ENCODE measurements around the gene OR51A7.
"Not testable (repeated sequence)": the region's sequence is repeated elsewhere in the genome, so short reads cannot be mapped to it uniquely, and the experiment has no call there.

The OR51A7 gene, protein sequence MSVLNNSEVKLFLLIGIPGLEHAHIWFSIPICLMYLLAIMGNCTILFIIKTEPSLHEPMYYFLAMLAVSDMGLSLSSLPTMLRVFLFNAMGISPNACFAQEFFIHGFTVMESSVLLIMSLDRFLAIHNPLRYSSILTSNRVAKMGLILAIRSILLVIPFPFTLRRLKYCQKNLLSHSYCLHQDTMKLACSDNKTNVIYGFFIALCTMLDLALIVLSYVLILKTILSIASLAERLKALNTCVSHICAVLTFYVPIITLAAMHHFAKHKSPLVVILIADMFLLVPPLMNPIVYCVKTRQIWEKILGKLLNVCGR

DNA sequence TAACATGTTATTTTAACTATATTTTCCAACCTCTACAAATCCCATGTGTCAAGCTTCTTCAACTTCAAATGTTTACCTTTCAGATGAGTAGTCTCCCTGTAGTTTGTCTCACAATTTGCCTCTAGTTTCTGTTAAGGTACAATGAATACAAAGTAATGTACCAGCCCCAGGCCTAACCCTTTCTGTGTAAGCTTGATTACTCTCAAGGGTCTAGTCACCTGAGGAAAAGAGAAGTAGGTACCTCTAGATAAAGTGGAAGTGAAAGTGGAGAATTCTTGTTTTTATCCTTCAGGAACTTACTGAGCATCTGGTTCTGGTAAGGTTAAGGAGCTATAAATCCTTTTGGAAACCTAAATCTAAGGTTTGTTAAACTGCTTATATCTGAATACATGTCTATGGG is at the start of gene OR51A7:
Gene OR51A7, plus strand, starts transcription at position 300 of the 400 bp plus-strand sequence. CDS start 3,587 bp downstream, outside the sequence.
- no peak for DNase-seq

DNA sequence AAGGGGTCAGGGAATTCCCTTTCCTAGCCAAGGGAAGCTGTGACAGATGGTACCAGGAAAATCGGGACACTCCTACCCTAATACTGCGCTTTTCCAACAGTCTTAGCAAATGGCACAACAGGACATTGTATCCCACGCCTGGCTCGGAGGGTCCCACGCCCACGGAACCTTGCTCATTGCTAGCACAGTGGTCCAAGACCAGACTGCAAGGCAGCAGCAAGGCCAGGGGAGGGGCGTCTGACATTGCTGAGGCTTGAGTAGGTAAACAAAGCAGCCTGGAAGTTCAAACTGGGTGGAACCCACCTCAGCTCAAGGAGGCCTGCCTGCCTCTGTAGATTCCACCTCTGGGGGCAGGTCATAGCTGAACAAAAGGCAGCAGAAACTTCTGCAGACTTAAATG is 49.3 kb upstream of the OR51A7 start:
- DNase-seq: not testable (repeated sequence)

- DNase-seq: no peak
These were observed 40.9 kb upstream of the OR51A7 start for GRCh38 chr11:4862447-4863236.

- DNase-seq: no peak
These were observed 39.7 kb upstream of the OR51A7 start for GRCh38 chr11:4863876-4864275.

- peak; percentile 13 for DNase-seq
These were observed 37.7 kb upstream of the OR51A7 start for GRCh38 chr11:4865855-4866254.

- DNase-seq: no peak
These were observed 22.4 kb upstream of the OR51A7 start for GRCh38 chr11:4881188-4881587.

- DNase-seq: no peak
These were observed 21.6 kb upstream of the OR51A7 start, which contains the start of gene OR51T1 for GRCh38 chr11:4881860-4882500. Gene OR51T1 (plus strand): TSS chr11:4881900. CDS start chr11:4881900, 0 bp downstream.

GRCh38 chr11:4882543-4882942 is 21.0 kb upstream of the OR51A7 start:
- no peak for DNase-seq

DNA sequence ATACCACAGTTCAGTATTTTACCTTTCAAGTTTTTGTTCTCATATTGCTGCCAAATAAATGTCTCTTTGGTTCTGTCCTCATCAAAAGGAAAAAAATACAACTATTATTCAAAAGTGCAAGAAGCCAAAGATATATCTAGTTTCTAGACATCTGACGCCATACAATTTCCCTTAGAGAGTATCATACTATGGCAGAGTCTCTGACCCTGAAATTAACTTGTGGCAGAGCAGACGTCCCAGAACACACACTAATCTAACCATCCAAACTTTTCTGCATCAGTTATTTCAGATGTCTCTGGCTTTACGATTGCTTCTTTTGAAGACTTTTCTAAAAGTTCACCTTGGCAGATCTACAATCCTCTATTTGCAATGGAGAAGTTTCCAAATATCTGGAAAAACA is 19.2 kb upstream of the OR51A7 start:
- DNase-seq: peak; percentile 27

DNA sequence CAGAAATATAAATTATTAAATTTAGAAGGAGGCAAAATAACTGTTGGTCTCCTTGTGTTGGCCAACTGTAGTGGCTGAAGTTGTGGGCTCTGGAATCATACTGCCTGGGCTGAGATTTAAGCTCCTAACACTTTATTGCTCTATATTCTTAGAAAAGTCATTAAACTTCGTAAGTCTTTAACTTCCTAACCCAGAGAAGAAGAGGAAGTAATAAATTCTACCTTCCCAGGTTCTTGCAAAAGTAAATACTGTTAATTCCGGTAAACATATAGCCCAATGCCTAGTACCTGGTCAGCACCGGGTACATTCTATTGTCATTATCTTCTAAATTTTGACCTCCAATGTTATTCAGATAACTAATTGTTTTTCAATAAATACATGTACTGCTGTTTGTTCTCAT is 17.4 kb upstream of the OR51A7 start:
- DNase-seq: no peak

- DNase-seq: no peak
These were observed 16.0 kb upstream of the OR51A7 start for GRCh38 chr11:4887591-4887990.

GRCh38 chr11:4890279-4890678 is 13.3 kb upstream of the OR51A7 start:
- DNase-seq: no peak

DNA sequence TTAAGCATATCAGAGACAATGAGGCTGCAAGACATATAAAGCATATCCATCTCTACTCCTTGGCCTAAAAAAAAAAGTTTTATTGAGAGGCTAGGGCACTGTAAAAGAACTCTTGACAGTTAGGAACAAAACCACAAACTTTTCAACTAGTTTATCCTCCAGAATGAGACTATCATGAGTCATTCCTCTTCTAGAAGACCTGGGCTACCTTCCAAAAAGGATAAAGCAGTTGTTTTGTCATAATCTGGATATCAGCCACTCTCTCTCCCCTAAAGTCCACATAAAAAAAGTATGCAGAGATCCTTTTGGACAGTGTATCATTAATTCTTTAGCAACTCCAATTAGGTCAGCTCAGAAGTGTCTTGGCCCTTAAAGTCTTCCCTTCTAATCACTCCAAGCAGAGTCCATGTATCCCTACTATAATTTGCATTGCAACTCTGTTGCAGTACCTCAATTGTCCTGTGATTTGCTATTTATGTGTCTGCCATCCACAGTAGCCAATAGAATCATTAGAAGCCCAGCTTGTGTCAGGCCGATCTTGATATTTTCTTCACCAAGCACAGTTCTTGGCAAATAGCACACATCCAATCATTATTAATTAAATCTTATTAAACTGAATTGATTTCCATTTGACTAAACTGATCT is 11.5 kb upstream of the OR51A7 start:
- no peak for DNase-seq

- DNase-seq: no peak
These were observed 13.0 kb downstream of the OR51A7 start for GRCh38 chr11:4916581-4916980.

GRCh38 chr11:4919250-4919649 is 15.7 kb downstream of the OR51A7 start, which contains the start of gene OR51G2:
Gene OR51G2 (minus strand): TSS chr11:4919350. CDS start chr11:4915663, 3,687 bp downstream.
- DNase-seq: no peak

GRCh38 chr11:4921796-4922195 is 18.2 kb downstream of the OR51A7 start:
- no peak for DNase-seq

DNA sequence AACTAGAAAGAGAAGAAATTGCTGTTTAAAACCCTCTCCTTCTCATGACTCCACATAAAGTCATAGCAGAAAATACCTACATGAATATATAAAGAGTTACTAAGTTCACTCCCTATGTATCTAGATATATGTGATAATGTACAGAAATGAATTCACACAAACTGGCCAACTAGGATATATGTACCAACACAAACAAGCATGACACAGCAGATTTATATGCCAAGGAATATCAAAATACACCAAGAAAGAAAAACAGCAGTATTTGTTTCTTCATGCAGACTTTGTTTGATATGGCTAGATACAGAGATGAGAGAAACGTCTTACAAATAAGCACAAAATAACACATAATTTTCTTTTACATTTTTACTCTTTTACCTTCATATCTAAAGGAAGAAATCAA is 18.7 kb downstream of the OR51A7 start:
- no peak for DNase-seq

GRCh38 chr11:4924239-4924638 is 20.7 kb downstream of the OR51A7 start, which contains the start of gene OR51G1:
Gene OR51G1 (minus strand): TSS chr11:4924339. CDS start chr11:4924339, 0 bp downstream.
- DNase-seq: no peak

DNA sequence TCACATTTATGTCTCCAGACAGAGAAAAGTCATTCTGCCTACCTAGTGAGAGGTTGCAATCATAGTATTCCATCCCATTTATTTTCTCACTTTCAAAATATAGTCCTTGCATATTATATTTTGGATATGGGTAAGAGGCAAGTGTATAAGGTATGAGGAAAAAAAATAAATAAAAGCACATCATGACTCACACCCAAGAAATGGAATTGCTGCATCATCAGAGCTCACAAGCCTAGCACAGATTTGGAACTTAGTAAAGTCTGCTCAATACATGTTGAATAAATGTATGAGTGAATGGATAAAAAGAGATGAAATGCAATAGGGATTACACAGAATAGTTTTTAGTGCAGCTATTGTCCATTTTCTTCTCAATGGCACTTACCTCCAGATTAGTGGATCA is 23.0 kb downstream of the OR51A7 start:
- DNase-seq: no peak

DNA sequence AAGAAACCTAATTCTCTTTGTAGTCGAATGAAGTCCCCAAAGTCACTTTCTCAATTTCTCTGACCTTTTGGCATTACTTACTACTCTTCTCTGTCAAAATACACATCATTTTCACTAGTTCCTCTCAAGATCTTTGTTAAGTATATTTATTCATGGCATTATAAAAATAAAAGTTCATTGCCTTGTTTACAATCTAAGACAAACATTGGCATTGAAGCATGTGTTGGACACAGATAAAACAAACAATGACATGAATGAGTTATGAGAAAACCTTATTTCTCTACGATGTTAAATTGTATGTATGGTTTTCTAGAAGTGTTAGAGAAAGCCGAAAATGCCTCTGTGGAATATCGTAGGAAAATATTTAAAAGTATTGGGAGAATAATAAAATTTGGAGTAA is 29.2 kb downstream of the OR51A7 start:
- DNase-seq: no peak

DNA sequence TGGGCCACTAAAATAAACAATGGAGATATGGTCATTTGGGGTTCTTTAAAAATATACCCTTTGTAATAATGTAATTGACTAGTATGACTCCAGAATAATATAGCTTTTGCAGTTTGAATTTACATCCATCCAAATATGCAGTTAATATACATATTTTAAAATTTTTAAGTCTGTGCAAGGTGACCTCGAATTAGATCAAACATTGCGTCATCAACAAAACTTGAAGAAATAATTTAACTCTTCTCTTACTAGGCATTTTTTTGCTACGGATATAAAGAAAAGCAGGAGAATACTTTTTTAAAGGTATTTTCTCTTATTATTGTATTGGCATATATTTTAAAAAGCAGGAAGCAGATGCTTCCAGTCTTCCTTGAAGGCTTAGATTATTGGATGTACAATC is 33.2 kb downstream of the OR51A7 start:
- DNase-seq: no peak

DNA sequence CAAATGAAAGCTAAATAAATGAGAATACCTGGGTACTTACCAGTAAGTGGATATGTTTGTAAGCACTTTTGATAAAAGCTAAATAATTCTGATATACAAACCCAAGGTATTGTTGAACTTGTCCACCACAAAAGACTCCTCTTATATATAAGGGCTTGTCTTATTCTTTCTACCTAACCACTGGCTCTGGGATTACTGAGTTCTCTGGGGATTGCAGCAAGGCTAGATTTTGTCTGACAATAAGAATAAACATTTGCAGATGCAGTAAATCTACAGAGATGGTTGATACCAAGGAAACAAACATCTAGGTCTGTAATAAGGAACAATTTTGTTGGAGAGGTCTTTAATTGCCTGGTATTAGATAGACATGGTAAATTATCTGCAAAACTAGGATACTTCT is 43.9 kb downstream of the OR51A7 start, which contains the start of gene OR51A4:
Gene OR51A4, minus strand, starts transcription at position 101 of the 400 bp plus-strand sequence. CDS start 505 bp downstream, outside the sequence.
- DNase-seq: no peak

- not testable (repeated sequence) for DNase-seq
These were observed 52.0 kb downstream of the OR51A7 start, which contains the start of gene OR51A2 for GRCh38 chr11:4955613-4956012. Gene OR51A2 (minus strand): TSS chr11:4955713. CDS start chr11:4955713, 0 bp downstream.

Measured in eye (tissue), 1 donor.